ENCODE data around the gene MAP4K4. TPM values are rescaled to one million over a fixed set of nuclear protein-coding genes. Genes with fewer than 3 reads are reported as not detected.

MAP4K4 gene
- total and polyA plus RNA-seq, 2 of the 13 experiments (the other 11 are each of a cell fraction or from before 2014, with no cell fraction given) = 105 to 264 TPM

DNA sequence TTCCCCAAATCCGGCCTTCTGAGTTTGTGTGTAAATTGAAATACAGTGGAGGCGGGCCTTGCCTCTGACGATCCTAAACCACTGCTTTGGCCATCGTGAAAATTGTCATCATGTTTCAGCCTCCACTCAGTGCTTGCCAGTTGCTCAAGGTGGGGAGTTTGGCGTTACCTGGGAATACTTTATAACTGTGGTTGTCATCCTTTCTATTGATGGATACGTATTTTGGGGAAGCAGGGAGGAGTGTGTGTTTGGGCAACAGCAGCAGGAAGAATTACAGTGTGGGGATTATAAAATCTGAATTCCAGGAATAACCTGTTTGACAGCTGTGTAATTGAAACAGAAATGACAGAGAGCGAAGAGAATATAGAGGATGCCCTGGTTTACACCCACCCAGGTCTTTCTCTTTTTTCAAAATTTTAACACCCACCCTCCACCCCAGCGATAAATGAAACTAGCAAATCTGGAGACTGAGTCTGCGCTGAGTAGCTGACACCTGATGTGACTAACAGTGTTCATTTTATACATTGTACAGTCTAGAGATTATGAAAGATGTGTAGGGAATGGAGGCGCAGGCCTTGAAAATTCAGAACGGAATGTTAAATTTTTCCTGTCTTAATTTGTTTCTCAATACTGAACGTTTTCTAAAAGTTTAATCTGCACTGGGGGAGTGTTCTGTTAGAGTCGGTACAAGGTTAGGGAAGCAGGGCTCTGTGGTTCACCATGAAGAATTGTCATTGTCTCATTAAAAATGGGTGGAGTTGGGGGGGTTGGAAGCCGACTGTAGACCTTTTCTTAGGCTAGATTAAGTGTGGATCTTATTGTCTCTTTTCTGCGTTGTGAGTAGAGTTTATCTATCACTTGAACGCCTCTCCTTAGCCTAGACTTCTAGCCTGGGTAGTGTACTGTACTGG lies 1.6 kb downstream of the MAP4K4 start:
- ChIA-PET CTCF (ENCODE audit: low intra/inter-chr PET ratio, low total read pairs) (interaction anchor here (1.4 kb wide), 1 partner anchor 124 kb away, joined by 3 read pairs; no protein-coding TSS in a partner anchor), POLR2A (interaction anchor here (0.6 to 4.5 kb wide), 15 partner anchors 9 to 181 kb away, joined by 3 to 46 read pairs (median 4); no protein-coding TSS in a partner anchor)
- Histone ChIP-seq H3K9me3 (ENCODE audit: low read length) (no peaks in the 10 kb centered on the region), H3K79me2 (ENCODE audit: insufficient read depth, low read length) (peaks cover 60% of the 10 kb centered on the region), H3K4me1 (ENCODE audit: insufficient read depth, low read length) (peaks cover 58% of the 10 kb centered on the region), H3K9ac (ENCODE audit: insufficient read depth, low read depth, low read length) (peak overlapping the region; percentile 91), H3K4me3 (replicated peaks in 1 of 3; ENCODE audit: insufficient read depth in 1 of 3, low read depth in 2 of 3, low read length in 3 of 3) (peak overlapping the region; percentile 82 to 99 (median 97)), H3K27ac (ENCODE audit: extremely low read length, insufficient read depth, low read length) (peak overlapping the region; percentile 74), H4K20me1 (ENCODE audit: insufficient read depth, low read length) (peaks cover 11% of the 10 kb centered on the region), H3K27me3 (ENCODE audit: control insufficient read depth in 1 of 2, insufficient read depth in 2 of 2, low read length in 2 of 2) (no peaks in the 10 kb centered on the region; a peak in 1 of 5 replicates), H3K36me3 (replicated peaks in 1 of 2; ENCODE audit: control insufficient read depth in 1 of 2, insufficient read depth in 2 of 2, low read length in 2 of 2) (peaks cover 4 to 10% of the 10 kb centered on the region in 2 experiments), H3K4me2 (ENCODE audit: low read depth, low read length) (peak overlapping the region; percentile 81), H2AFZ (ENCODE audit: low read length) (no peak overlapping the region)
- in situ Hi-C loops (cut with HindIII; ENCODE audit: extremely low pct_ligation_motif_present, low pct_unique_long_range_greater_than_20kb) = loop anchor here (5.0 kb wide), 1 partner anchor 182 kb away; no protein-coding TSS in a partner anchor
- ATAC-seq (peak; percentile 6; the same call in 2 of the 3 replicates), DNase-seq (ENCODE audit: low spot score) (no peak), FAIRE-seq (no peak)
- intact Hi-C loops (cut with micrococcal nuclease; ENCODE audit: unreplicated experiment) = loop anchor here (1.0 to 5.0 kb wide), 3 partner anchors 87 to 132 kb away; no protein-coding TSS in a partner anchor
- TSS peak; percentile 60 for BruUV-seq (replicated peaks)
- WGBS (ENCODE audit: low lambda C conversion rate) = 3% methylated on average over 16 of the region's 16 CpGs
- TF ChIP-seq ZNF547 (CRISPR knock-in tag; IDR thresholded peaks at IDR 0.05) (0 out of 2 replicates have a peak, but pooled peaks have one; percentile 12), TAF1 (CRISPR knock-in tag; IDR thresholded peaks at IDR 0.05) (peak; percentile 6; the same call in 1 of the 2 replicates), RFXAP (CRISPR knock-in tag; IDR thresholded peaks at IDR 0.05; ENCODE audit: borderline replicate concordance) (no peak), ZSCAN9 (CRISPR knock-in tag; IDR thresholded peaks at IDR 0.05; ENCODE audit: borderline replicate concordance) (0 out of 2 replicates have a peak, but pooled peaks have one; percentile 1), MAFG (CRISPR knock-in tag; IDR thresholded peaks at IDR 0.05) (no peak), SOX5 (CRISPR knock-in tag; IDR thresholded peaks at IDR 0.05; ENCODE audit: borderline replicate concordance) (no peak), ZNF329 (CRISPR knock-in tag; IDR thresholded peaks at IDR 0.05; ENCODE audit: low read depth) (no peak), ZNF232 (CRISPR knock-in tag; IDR thresholded peaks at IDR 0.05; ENCODE audit: borderline replicate concordance) (no peak), BRCA1 (CRISPR knock-in tag; IDR thresholded peaks at IDR 0.05) (no peak), KLF16 (CRISPR knock-in tag; IDR thresholded peaks at IDR 0.05) (0 out of 4 replicates have a peak, but pooled peaks of 1 of the 2 experiments have one; percentile 15), FLYWCH1 (CRISPR knock-in tag; IDR thresholded peaks at IDR 0.05) (no peak), KDM1A (CRISPR knock-in tag; IDR thresholded peaks at IDR 0.05) (no peak), ZNF792 (CRISPR knock-in tag; IDR thresholded peaks at IDR 0.05) (no peak), MAX (IDR thresholded peaks at IDR 0.05) (no peak), ZNF7 (CRISPR knock-in tag; IDR thresholded peaks at IDR 0.05) (no peak)
- TF ChIP-seq, protein P1, sequence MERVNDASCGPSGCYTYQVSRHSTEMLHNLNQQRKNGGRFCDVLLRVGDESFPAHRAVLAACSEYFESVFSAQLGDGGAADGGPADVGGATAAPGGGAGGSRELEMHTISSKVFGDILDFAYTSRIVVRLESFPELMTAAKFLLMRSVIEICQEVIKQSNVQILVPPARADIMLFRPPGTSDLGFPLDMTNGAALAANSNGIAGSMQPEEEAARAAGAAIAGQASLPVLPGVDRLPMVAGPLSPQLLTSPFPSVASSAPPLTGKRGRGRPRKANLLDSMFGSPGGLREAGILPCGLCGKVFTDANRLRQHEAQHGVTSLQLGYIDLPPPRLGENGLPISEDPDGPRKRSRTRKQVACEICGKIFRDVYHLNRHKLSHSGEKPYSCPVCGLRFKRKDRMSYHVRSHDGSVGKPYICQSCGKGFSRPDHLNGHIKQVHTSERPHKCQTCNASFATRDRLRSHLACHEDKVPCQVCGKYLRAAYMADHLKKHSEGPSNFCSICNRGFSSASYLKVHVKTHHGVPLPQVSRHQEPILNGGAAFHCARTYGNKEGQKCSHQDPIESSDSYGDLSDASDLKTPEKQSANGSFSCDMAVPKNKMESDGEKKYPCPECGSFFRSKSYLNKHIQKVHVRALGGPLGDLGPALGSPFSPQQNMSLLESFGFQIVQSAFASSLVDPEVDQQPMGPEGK (CRISPR knock-in tag; IDR thresholded peaks at IDR 0.05) = no peak
- TF ChIP-seq, protein P2, sequence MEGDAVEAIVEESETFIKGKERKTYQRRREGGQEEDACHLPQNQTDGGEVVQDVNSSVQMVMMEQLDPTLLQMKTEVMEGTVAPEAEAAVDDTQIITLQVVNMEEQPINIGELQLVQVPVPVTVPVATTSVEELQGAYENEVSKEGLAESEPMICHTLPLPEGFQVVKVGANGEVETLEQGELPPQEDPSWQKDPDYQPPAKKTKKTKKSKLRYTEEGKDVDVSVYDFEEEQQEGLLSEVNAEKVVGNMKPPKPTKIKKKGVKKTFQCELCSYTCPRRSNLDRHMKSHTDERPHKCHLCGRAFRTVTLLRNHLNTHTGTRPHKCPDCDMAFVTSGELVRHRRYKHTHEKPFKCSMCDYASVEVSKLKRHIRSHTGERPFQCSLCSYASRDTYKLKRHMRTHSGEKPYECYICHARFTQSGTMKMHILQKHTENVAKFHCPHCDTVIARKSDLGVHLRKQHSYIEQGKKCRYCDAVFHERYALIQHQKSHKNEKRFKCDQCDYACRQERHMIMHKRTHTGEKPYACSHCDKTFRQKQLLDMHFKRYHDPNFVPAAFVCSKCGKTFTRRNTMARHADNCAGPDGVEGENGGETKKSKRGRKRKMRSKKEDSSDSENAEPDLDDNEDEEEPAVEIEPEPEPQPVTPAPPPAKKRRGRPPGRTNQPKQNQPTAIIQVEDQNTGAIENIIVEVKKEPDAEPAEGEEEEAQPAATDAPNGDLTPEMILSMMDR (CRISPR knock-in tag; IDR thresholded peaks at IDR 0.05) = no peak
- TF ChIP-seq, protein P3, sequence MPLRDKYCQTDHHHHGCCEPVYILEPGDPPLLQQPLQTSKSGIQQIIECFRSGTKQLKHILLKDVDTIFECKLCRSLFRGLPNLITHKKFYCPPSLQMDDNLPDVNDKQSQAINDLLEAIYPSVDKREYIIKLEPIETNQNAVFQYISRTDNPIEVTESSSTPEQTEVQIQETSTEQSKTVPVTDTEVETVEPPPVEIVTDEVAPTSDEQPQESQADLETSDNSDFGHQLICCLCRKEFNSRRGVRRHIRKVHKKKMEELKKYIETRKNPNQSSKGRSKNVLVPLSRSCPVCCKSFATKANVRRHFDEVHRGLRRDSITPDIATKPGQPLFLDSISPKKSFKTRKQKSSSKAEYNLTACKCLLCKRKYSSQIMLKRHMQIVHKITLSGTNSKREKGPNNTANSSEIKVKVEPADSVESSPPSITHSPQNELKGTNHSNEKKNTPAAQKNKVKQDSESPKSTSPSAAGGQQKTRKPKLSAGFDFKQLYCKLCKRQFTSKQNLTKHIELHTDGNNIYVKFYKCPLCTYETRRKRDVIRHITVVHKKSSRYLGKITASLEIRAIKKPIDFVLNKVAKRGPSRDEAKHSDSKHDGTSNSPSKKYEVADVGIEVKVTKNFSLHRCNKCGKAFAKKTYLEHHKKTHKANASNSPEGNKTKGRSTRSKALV (CRISPR knock-in tag; IDR thresholded peaks at IDR 0.05) = 0 out of 2 replicates have a peak, but pooled peaks have one; percentile 13
